Panc1 (cell line): Measurements from ENCODE around the gene DCXR. TPM values are rescaled to one million over a fixed set of nuclear protein-coding genes. Genes with fewer than 3 reads are reported as not detected.

Source experiments
- ATAC-seq: fragments of 200-7000 bp; cut with Tn5 transposase; 2 replicates; pipeline ENCODE4 v1.9.1; 2020; ENCODE audit warnings: mild to moderate bottlenecking, moderate library complexity
- BruUV-seq: library from RNA; stranded (reverse); fragments of 400-500 nt; replicated peaks from 2 replicates; lab custom pipeline; 2021; lab: Mats Ljungman, UMichigan
- CTCF ChIA-PET: fragments of 300-600 bp; sonication (Branson Sonifier 250); formaldehyde crosslinking; loops from one replicate; lab custom pipeline; 2022; ENCODE audit warnings: antibody characterized with exemption; lab: Charles Lee
- POLR2A ChIA-PET: fragments of 300-600 bp; sonication (Branson Sonifier 250); formaldehyde crosslinking; loops from one replicate; lab custom pipeline; 2022; ENCODE audit warnings: antibody characterized with exemption; lab: Charles Lee
- DNase-seq: peaks from one replicate; pipeline ENCODE4 v3.0.0-alpha.2; 2010; ENCODE audit warnings: low read depth, low spot score
- H3K27ac ChIP-seq: 2 replicates; pipeline ENCODE4 v1.5.1; 2011; ENCODE audit warnings: mild to moderate bottlenecking, low read length, inconsistent platforms
- H3K27me3 ChIP-seq: fragments of 200-500 bp; sonication (Bioruptor generic); 2 replicates; pipeline ENCODE4 v1.6.0; 2014; ENCODE audit warnings: low read length, inconsistent platforms; ENCODE audit not compliant: control insufficient read depth, insufficient read depth
- H3K36me3 ChIP-seq: fragments of 200-500 bp; sonication (Bioruptor generic); 2 replicates; pipeline ENCODE4 v1.5.1; 2014; ENCODE audit warnings: inconsistent platforms, mild to moderate bottlenecking, low read length, moderate library complexity; ENCODE audit not compliant: control insufficient read depth, insufficient read depth
- H3K4me1 ChIP-seq: 2 replicates; pipeline ENCODE4 v1.5.1; 2011; ENCODE audit warnings: inconsistent platforms, mild to moderate bottlenecking, low read length, moderate library complexity; ENCODE audit not compliant: control insufficient read depth, insufficient read depth
- H3K4me3 ChIP-seq, 2 experiments: 2 replicates each; pipeline ENCODE4 v1.5.1; 2011 to 2012; ENCODE audit warnings: low read depth in 2 of 2, low read length in 2 of 2, mild to moderate bottlenecking in 2 of 2, inconsistent platforms in 1 of 2, moderate library complexity in 1 of 2
- H3K9me3 ChIP-seq: fragments of 200-500 bp; sonication (Bioruptor generic); 2 replicates; pipeline ENCODE4 v1.5.1; 2014; ENCODE audit warnings: low read depth, mild to moderate bottlenecking, inconsistent platforms, low read length, moderate library complexity; ENCODE audit not compliant: control insufficient read depth, insufficient read depth
- CTCF ChIP-seq: fragments of 450-650 bp; IDR thresholded peaks from 2 replicates; pipeline ENCODE4 v1.5.1; 2017; ENCODE audit warnings: mild to moderate bottlenecking
- POLR2AphosphoS5 ChIP-seq: IDR thresholded peaks from 2 replicates; pipeline ENCODE4 v1.6.1; 2012; ENCODE audit warnings: mild to moderate bottlenecking, low read depth, low read length, moderate library complexity
- SIN3A ChIP-seq: IDR thresholded peaks from 2 replicates; pipeline ENCODE4 v1.6.1; 2012; ENCODE audit warnings: low read depth, mild to moderate bottlenecking, low read length, moderate library complexity, borderline replicate concordance; ENCODE audit not compliant: insufficient read depth
- TCF7L2 ChIP-seq: IDR thresholded peaks from 2 replicates; pipeline ENCODE4 v1.6.1; 2011; ENCODE audit warnings: mild to moderate bottlenecking, low read depth, low read length, inconsistent platforms
- in situ Hi-C: cut with HindIII; loops from 2 replicates; pipeline ENCODE4 v1.10.0; 2016; ENCODE audit warnings: low sequenced_read_pairs, low pct_unique_long_range_greater_than_20kb
- intact Hi-C: fragments of 100-400 bp; cut with micrococcal nuclease; formaldehyde crosslinking; loops from one replicate; pipeline ENCODE4 v1.10.0; 2022; ENCODE audit not compliant: unreplicated experiment
- total RNA-seq: library from RNA; stranded (reverse); gene quantifications from one replicate; pipeline ENCODE4 v1.2.1, GENCODE V29; 2021; ENCODE audit not compliant: unreplicated experiment
- TF ChIP-seq, protein P1 (sequence below), 2 experiments: IDR thresholded peaks; 2 replicates each; pipeline ENCODE4 v1.6.1; 2011 to 2012; ENCODE audit warnings: low read depth in 2 of 2, control low read depth in 1 of 2, low read length in 1 of 2, mild to moderate bottlenecking in 1 of 2, moderate library complexity in 1 of 2; ENCODE audit not compliant: insufficient read depth in 1 of 2

The DCXR gene
- total RNA-seq, 1 experiment from 2014 or later: 128 TPM

DNA sequence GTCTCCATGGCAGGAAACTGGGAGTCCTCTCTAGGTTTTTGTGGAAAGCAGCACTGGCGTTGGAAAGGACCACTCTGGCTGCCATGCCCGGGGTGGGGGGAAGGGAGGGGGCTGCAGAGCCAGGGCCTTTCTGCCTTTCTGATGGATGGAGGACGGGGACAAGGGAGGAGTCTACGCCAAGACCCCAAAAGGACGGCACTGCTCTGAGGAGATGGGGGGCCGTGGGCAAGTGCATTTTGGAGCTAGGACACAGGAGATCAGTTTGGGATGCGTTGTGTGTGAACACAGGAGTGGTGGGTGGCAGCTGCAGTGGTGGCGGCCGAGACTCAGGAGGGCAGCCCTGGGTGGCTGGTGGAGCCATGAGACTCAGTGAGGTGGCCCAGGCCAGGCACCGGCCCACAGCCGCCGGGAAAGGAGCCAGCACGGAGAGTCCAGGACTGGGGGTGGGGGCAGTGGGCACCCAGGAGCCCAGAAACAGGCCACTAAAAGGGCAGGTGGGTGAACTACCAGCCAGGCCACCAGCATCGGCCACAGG, 16.9 kb downstream of the DCXR start:
- in situ Hi-C loops: no loop called here

GRCh38 chr17:82019690-82020571, 17.6 kb downstream of the DCXR start:
- Histone ChIP-seq H3K36me3 (no peaks in the 10 kb centered on the region; the same call in 1 of the 2 replicates), H3K27me3 (no peaks in the 10 kb centered on the region), H3K27ac (no peak overlapping the region), H3K4me3 (no peak overlapping the region), H3K9me3 (no peaks in the 10 kb centered on the region), H3K4me1 (peaks cover 38% of the 10 kb centered on the region)
- no TSS peak for BruUV-seq
- POLR2A ChIA-PET: interaction anchor here (0.5 to 0.7 kb wide), 2 partner anchors 35 to 150 kb away, joined by 3 to 4 read pairs; no protein-coding TSS in a partner anchor
- DNase-seq: no peak
- peak; percentile 98 for TF ChIP-seq CTCF
- TF ChIP-seq, protein P1, sequence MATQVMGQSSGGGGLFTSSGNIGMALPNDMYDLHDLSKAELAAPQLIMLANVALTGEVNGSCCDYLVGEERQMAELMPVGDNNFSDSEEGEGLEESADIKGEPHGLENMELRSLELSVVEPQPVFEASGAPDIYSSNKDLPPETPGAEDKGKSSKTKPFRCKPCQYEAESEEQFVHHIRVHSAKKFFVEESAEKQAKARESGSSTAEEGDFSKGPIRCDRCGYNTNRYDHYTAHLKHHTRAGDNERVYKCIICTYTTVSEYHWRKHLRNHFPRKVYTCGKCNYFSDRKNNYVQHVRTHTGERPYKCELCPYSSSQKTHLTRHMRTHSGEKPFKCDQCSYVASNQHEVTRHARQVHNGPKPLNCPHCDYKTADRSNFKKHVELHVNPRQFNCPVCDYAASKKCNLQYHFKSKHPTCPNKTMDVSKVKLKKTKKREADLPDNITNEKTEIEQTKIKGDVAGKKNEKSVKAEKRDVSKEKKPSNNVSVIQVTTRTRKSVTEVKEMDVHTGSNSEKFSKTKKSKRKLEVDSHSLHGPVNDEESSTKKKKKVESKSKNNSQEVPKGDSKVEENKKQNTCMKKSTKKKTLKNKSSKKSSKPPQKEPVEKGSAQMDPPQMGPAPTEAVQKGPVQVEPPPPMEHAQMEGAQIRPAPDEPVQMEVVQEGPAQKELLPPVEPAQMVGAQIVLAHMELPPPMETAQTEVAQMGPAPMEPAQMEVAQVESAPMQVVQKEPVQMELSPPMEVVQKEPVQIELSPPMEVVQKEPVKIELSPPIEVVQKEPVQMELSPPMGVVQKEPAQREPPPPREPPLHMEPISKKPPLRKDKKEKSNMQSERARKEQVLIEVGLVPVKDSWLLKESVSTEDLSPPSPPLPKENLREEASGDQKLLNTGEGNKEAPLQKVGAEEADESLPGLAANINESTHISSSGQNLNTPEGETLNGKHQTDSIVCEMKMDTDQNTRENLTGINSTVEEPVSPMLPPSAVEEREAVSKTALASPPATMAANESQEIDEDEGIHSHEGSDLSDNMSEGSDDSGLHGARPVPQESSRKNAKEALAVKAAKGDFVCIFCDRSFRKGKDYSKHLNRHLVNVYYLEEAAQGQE (IDR thresholded peaks at IDR 0.05; ENCODE audit: insufficient read depth in 1 of 2, low read depth in 2 of 2, low read length in 1 of 2): no peak
- no peak; the same call in 1 of the 2 replicates for TF ChIP-seq POLR2AphosphoS5
- no peak for TF ChIP-seq SIN3A
- no peak for TF ChIP-seq TCF7L2
- intact Hi-C loops (loop anchor here (2.0 to 10.0 kb wide), 2 partner anchors 57 to 155 kb away; partner anchors contain the start of gene P4HB), in situ Hi-C loops (no loop called here)
- ATAC-seq: no peak
- CTCF ChIA-PET: interaction anchor here (0.5 to 5.3 kb wide), 7 partner anchors 18 to 123 kb away, joined by 3 to 37 read pairs (median 5); partner anchors contain the start of genes DCXR and NOTUM

More for the DNA sequence above, 16.9 kb downstream of the DCXR start:
- Histone ChIP-seq H3K27me3 (no peaks in the 10 kb centered on the region), H3K36me3 (no peaks in the 10 kb centered on the region; the same call in 1 of the 2 replicates), H3K9me3 (no peaks in the 10 kb centered on the region), H3K4me3 (peak overlapping the region in 1 of 2 experiments; percentile 74; a peak in 1 of 4 replicates), H3K4me1 (peaks cover 38% of the 10 kb centered on the region), H3K27ac (no peak overlapping the region)
- intact Hi-C loops: loop anchor here (2.0 to 10.0 kb wide), 2 partner anchors 58 to 156 kb away; partner anchors contain the start of gene P4HB
- ATAC-seq: no peak
- CTCF ChIA-PET: interaction anchor here (0.6 to 5.3 kb wide), 6 partner anchors 10 to 127 kb away, joined by 3 to 37 read pairs (median 10); partner anchors contain the start of gene NOTUM
- no peak for TF ChIP-seq CTCF
- no peak for TF ChIP-seq TCF7L2
- no peak for DNase-seq
- BruUV-seq: no TSS peak
- POLR2A ChIA-PET: no interaction called here
